GM18517 (cell line): ENCODE measurements around the gene PANK3.
"Not testable (repeated sequence)": the region's sequence is repeated elsewhere in the genome, so short reads cannot be mapped to it uniquely, and the experiment has no call there.

Experiments used
- ATAC-seq: cut with Tn5 transposase; IDR thresholded peaks from one replicate; pipeline ENCODE4 v1.9.1; 2021; ENCODE audit warnings: mild to moderate bottlenecking, moderate library complexity; ENCODE audit not compliant: unreplicated experiment

PANK3 gene

GRCh38 chr5:168553377-168554130 lies 25.6 kb downstream of the PANK3 start:
- ATAC-seq: no peak

GRCh38 chr5:168552146-168552545 lies 27.0 kb downstream of the PANK3 start:
- no peak for ATAC-seq

- ATAC-seq: no peak
Observed at GRCh38 chr5:168550656-168551055, 28.5 kb downstream of the PANK3 start.

GRCh38 chr5:168549554-168549953 lies 29.6 kb downstream of the PANK3 start:
- no peak for ATAC-seq

GRCh38 chr5:168537176-168537575 lies 42.0 kb downstream of the PANK3 start:
- no peak for ATAC-seq

- not testable (repeated sequence) for ATAC-seq
Observed at GRCh38 chr5:168534351-168534750, 44.8 kb downstream of the PANK3 start.

- ATAC-seq: no peak
Observed at GRCh38 chr5:168531987-168532864, 46.9 kb downstream of the PANK3 start.

- ATAC-seq: no peak
Observed at GRCh38 chr5:168531191-168531590, 48.0 kb downstream of the PANK3 start.

- ATAC-seq: no peak
Observed at GRCh38 chr5:168530621-168531150, 48.5 kb downstream of the PANK3 start.

GRCh38 chr5:168529374-168530234 lies 49.6 kb downstream of the PANK3 start:
- ATAC-seq: no peak

- no peak for ATAC-seq
Observed at GRCh38 chr5:168528521-168529373, 50.4 kb downstream of the PANK3 start, which contains the start of gene FBLL1. Gene FBLL1 (plus strand): TSS chr5:168529305. CDS start chr5:168529505, 200 bp downstream.

- ATAC-seq: no peak
Observed at GRCh38 chr5:168527756-168528295, 51.3 kb downstream of the PANK3 start.

GRCh38 chr5:168525856-168526255 lies 53.3 kb downstream of the PANK3 start:
- no peak for ATAC-seq

GRCh38 chr5:168513861-168514428 lies 65.2 kb downstream of the PANK3 start:
- no peak for ATAC-seq

GRCh38 chr5:168502563-168503237 lies 76.5 kb downstream of the PANK3 start:
- ATAC-seq: no peak
